ENCODE data around the gene DICER1.

GRCh38 chr14:95190346-95190840 lies 33.1 kb upstream of the DICER1 start:
- TF ChIP-seq CTCF (IDR thresholded peaks at IDR 0.05 in 4 of 5, conservative IDR thresholded peaks at IDR 0.05 in 1 of 5) (no peak), POLR2A (IDR thresholded peaks at IDR 0.05) (no peak)
